Prostate gland (tissue), 2 donors: ENCODE results near the gene BPIFB3. TPM values are rescaled to one million over a fixed set of nuclear protein-coding genes. Genes with fewer than 3 reads are reported as not detected.

Source experiments
- DNase-seq: peaks from one replicate; pipeline ENCODE4 v3.0.0-alpha.2; 2019; ENCODE audit warnings: low spot score
- H3K27ac ChIP-seq, 2 donors: fragments of 200-600 bp; sonication (generic); 2 replicates each; pipeline ENCODE4 v1.5.1; 2017 to 2019
- H3K27me3 ChIP-seq: fragments of 200-600 bp; sonication (generic); replicated peaks from 2 replicates; pipeline ENCODE4 v1.5.1; 2019; ENCODE audit not compliant: insufficient read depth
- H3K36me3 ChIP-seq, 2 donors: fragments of 200-600 bp; sonication (generic); 1 replicate in 1 of 2; 2 replicates in 1 of 2; pipeline versions ENCODE4 v1.5.1 to v1.8.1; 2017 to 2019
- H3K4me1 ChIP-seq: fragments of 200-600 bp; sonication (generic); replicated peaks from 2 replicates; pipeline ENCODE4 v1.5.1; 2019
- H3K4me3 ChIP-seq, 2 donors: fragments of 200-600 bp; sonication (generic); 2 replicates each; pipeline ENCODE4 v1.5.1; 2017 to 2019
- H3K9me3 ChIP-seq: fragments of 200-600 bp; sonication (generic); 2 replicates; pipeline ENCODE4 v1.5.1; 2017
- CTCF ChIP-seq, 4 experiments: fragments of 200-600 bp in 2 of 4; fragments of 450-650 bp in 2 of 4; sonication (generic) in 2 of 4; IDR thresholded peaks; 1 replicate in 3 of 4; 2 replicates in 1 of 4; pipeline ENCODE4 v1.5.1; 2016 to 2019; ENCODE audit warnings: antibody characterized with exemption in 4 of 4, mild to moderate bottlenecking in 2 of 4, moderate library complexity in 2 of 4
- POLR2A ChIP-seq: fragments of 450-650 bp; IDR thresholded peaks from one replicate; pipeline ENCODE4 v1.6.1; 2016; ENCODE audit warnings: antibody characterized with exemption, mild to moderate bottlenecking
- POLR2AphosphoS5 ChIP-seq: sonication (generic); formaldehyde crosslinking; IDR thresholded peaks from one replicate; pipeline ENCODE4 v1.6.1; 2017; ENCODE audit warnings: antibody characterized with exemption
- WGBS: methylation state at CpG from one replicate; pipeline ENCODE4 v1.1.5; 2018; 5-methylcytosine and 5-hydroxymethylcytosine counted together
- intact Hi-C: fragments of 100-400 bp; cut with DNase I; formaldehyde crosslinking; loops from one replicate; pipeline ENCODE4 v1.14.2; 2022
- total RNA-seq, 2 donors: library from RNA; depleted of rRNA; stranded (reverse); fragments of >200 nt; gene quantifications; one replicate each; pipeline ENCODE4 v1.1.0, GENCODE V29; 2016

The BPIFB3 gene
- total RNA-seq, 2 donors from 2014 or later: not detected

GRCh38 chr20:33059741-33060390 lies 6.2 kb downstream of the BPIFB3 start:
- H3K27me3 ChIP-seq: no peaks in the 10 kb centered on the region
- H3K9me3 ChIP-seq: no peaks in the 10 kb centered on the region
- TF ChIP-seq POLR2AphosphoS5: no peak
- TF ChIP-seq POLR2A: no peak
- no peak for TF ChIP-seq CTCF (IDR thresholded peaks at IDR 0.05)
- no peak overlapping the region for H3K27ac ChIP-seq
- DNase-seq: no peak
- H3K36me3 ChIP-seq: no peaks in the 10 kb centered on the region
- 86% methylated on average over 22 of the region's 22 CpGs for WGBS
- no peaks in the 10 kb centered on the region for H3K4me1 ChIP-seq
- no peak overlapping the region for H3K4me3 ChIP-seq
- intact Hi-C loops: no loop called here

GRCh38 chr20:33061658-33062028 lies 7.9 kb downstream of the BPIFB3 start:
- Histone ChIP-seq H3K9me3 (no peaks in the 10 kb centered on the region), H3K27me3 (no peaks in the 10 kb centered on the region), H3K27ac (no peak overlapping the region), H3K36me3 (no peaks in the 10 kb centered on the region), H3K4me1 (no peaks in the 10 kb centered on the region), H3K4me3 (no peak overlapping the region)
- TF ChIP-seq POLR2AphosphoS5 (no peak), CTCF (IDR thresholded peaks at IDR 0.05) (no peak), POLR2A (no peak)
- intact Hi-C loops: no loop called here
- WGBS: 82% methylated on average over 14 of the region's 14 CpGs
- DNase-seq: no peak

GRCh38 chr20:33062105-33062824 lies 8.6 kb downstream of the BPIFB3 start:
- Histone ChIP-seq H3K27me3 (no peaks in the 10 kb centered on the region), H3K27ac (no peak overlapping the region), H3K9me3 (no peaks in the 10 kb centered on the region), H3K4me3 (no peak overlapping the region), H3K36me3 (no peaks in the 10 kb centered on the region), H3K4me1 (no peaks in the 10 kb centered on the region)
- no peak for TF ChIP-seq CTCF (IDR thresholded peaks at IDR 0.05)
- TF ChIP-seq POLR2A: no peak
- TF ChIP-seq POLR2AphosphoS5: no peak
- 45% methylated on average over 9 of the region's 9 CpGs for WGBS
- no peak for DNase-seq
- intact Hi-C loops: no loop called here

GRCh38 chr20:33062825-33063149 lies 9.1 kb downstream of the BPIFB3 start:
- H3K9me3 ChIP-seq: no peaks in the 10 kb centered on the region
- TF ChIP-seq POLR2A (no peak), POLR2AphosphoS5 (no peak), CTCF (IDR thresholded peaks at IDR 0.05) (no peak)
- intact Hi-C loops: no loop called here
- H3K27me3 ChIP-seq: no peaks in the 10 kb centered on the region
- H3K36me3 ChIP-seq: no peaks in the 10 kb centered on the region
- H3K27ac ChIP-seq: no peak overlapping the region
- WGBS: 88% methylated on average over 1 of the region's 1 CpG
- no peaks in the 10 kb centered on the region for H3K4me1 ChIP-seq
- DNase-seq: no peak
- H3K4me3 ChIP-seq: no peak overlapping the region

GRCh38 chr20:33063271-33063670 lies 9.6 kb downstream of the BPIFB3 start:
- intact Hi-C loops: no loop called here
- H3K4me1 ChIP-seq: no peaks in the 10 kb centered on the region
- no peak overlapping the region for H3K27ac ChIP-seq
- H3K36me3 ChIP-seq: no peaks in the 10 kb centered on the region
- H3K4me3 ChIP-seq: no peak overlapping the region
- TF ChIP-seq CTCF (IDR thresholded peaks at IDR 0.05) (no peak), POLR2AphosphoS5 (no peak), POLR2A (no peak)
- DNase-seq: no peak
- H3K27me3 ChIP-seq: no peaks in the 10 kb centered on the region
- H3K9me3 ChIP-seq: no peaks in the 10 kb centered on the region
- 83% methylated on average over 6 of the region's 6 CpGs for WGBS
